Loucy (cell line): ENCODE measurements around the gene AHNAK.
"Not testable (repeated sequence)": the region's sequence is repeated elsewhere in the genome, so short reads cannot be mapped to it uniquely, and the experiment has no call there.

Experiments
- H2AFZ ChIP-seq: fragments of 200-600 bp; sonication (generic); 2 replicates; pipeline ENCODE4 v1.6.0; 2016; ENCODE audit warnings: antibody characterized with exemption, mild to moderate bottlenecking, low read length, moderate library complexity
- H3F3A ChIP-seq: fragments of 200-600 bp; 2 replicates; pipeline ENCODE4 v1.6.0; 2016; ENCODE audit warnings: antibody characterized with exemption, low read depth, mild to moderate bottlenecking
- H3K27me3 ChIP-seq: fragments of 200-600 bp; sonication (generic); 2 replicates; pipeline ENCODE4 v1.6.1; 2014; ENCODE audit warnings: low read length, mild to moderate bottlenecking; ENCODE audit not compliant: insufficient read depth, poor library complexity, severe bottlenecking
- H3K36me3 ChIP-seq: fragments of 200-600 bp; sonication (generic); 2 replicates; pipeline ENCODE4 v1.6.1; 2016; ENCODE audit warnings: low read length; ENCODE audit not compliant: insufficient read depth
- H3K4me1 ChIP-seq: fragments of 200-600 bp; sonication (generic); 2 replicates; pipeline ENCODE4 v1.5.1; 2014; ENCODE audit warnings: low read length, mild to moderate bottlenecking; ENCODE audit not compliant: insufficient read depth, poor library complexity, severe bottlenecking
- H3K4me2 ChIP-seq: fragments of 200-600 bp; sonication (generic); 2 replicates; pipeline ENCODE4 v1.6.0; 2014; ENCODE audit warnings: antibody characterized with exemption, low read length, low read depth, mild to moderate bottlenecking; ENCODE audit not compliant: poor library complexity, severe bottlenecking
- H3K4me3 ChIP-seq: fragments of 200-600 bp; sonication (generic); 2 replicates; pipeline ENCODE4 v1.5.1; 2014; ENCODE audit warnings: low read length, mild to moderate bottlenecking, mixed read lengths; ENCODE audit not compliant: poor library complexity, severe bottlenecking
- H3K79me2 ChIP-seq: fragments of 200-600 bp; sonication (generic); 2 replicates; pipeline ENCODE4 v1.6.1; 2014; ENCODE audit warnings: low read length; ENCODE audit not compliant: insufficient read depth
- H3K9ac ChIP-seq: fragments of 200-600 bp; sonication (generic); 2 replicates; pipeline ENCODE4 v1.6.0; 2014; ENCODE audit warnings: mild to moderate bottlenecking, low read depth, low read length, moderate library complexity; ENCODE audit not compliant: poor library complexity, severe bottlenecking
- H3K9me2 ChIP-seq: fragments of 200-600 bp; sonication (generic); replicated peaks from 2 replicates; pipeline ENCODE4 v1.6.1; 2016; ENCODE audit warnings: low read depth, low read length, mixed read lengths
- H3K9me3 ChIP-seq: fragments of 200-600 bp; sonication (generic); 2 replicates; pipeline ENCODE4 v1.6.1; 2014; ENCODE audit warnings: mild to moderate bottlenecking, antibody characterized with exemption, low read length, low read depth; ENCODE audit not compliant: insufficient read depth
- H4K20me1 ChIP-seq: fragments of 200-600 bp; sonication (generic); 2 replicates; pipeline ENCODE4 v1.6.0; 2014; ENCODE audit warnings: antibody characterized with exemption, low read length, mild to moderate bottlenecking; ENCODE audit not compliant: insufficient read depth, poor library complexity, severe bottlenecking
- CTCF ChIP-seq: fragments of 200-600 bp; sonication (generic); conservative IDR thresholded peaks from 2 replicates; pipeline ENCODE4 v1.5.1; 2014; ENCODE audit warnings: mild to moderate bottlenecking, antibody characterized with exemption, low read length
- EZH2phosphoT487 ChIP-seq: fragments of 200-600 bp; IDR thresholded peaks from 2 replicates; pipeline ENCODE4 v1.6.1; 2018; ENCODE audit warnings: antibody characterized with exemption, mild to moderate bottlenecking, moderate library complexity, borderline replicate concordance

Gene AHNAK

GRCh38 chr11:62387381-62387780 is 159.2 kb downstream of the AHNAK start:
- Histone ChIP-seq H3K9me2 (no peaks in the 10 kb centered on the region), H3K4me3 (no peak overlapping the region), H3K79me2 (no peaks in the 10 kb centered on the region), H3K27me3 (no peaks in the 10 kb centered on the region), H3K4me1 (no peaks in the 10 kb centered on the region), H4K20me1 (no peaks in the 10 kb centered on the region), H3F3A (no peaks in the 10 kb centered on the region), H3K9ac (no peak overlapping the region), H2AFZ (no peak overlapping the region), H3K9me3 (no peaks in the 10 kb centered on the region), H3K4me2 (no peak overlapping the region), H3K36me3 (no peaks in the 10 kb centered on the region)
- no peak for TF ChIP-seq EZH2phosphoT487
- TF ChIP-seq CTCF: no peak

- not testable (repeated sequence) for H3K9ac ChIP-seq
Measured at GRCh38 chr11:62386083-62386482, 160.5 kb downstream of the AHNAK start.

GRCh38 chr11:62383822-62384221 is 162.8 kb downstream of the AHNAK start:
- Histone ChIP-seq H3K36me3 (no peaks in the 10 kb centered on the region), H3K9ac (no peak overlapping the region), H2AFZ (no peak overlapping the region), H3K4me1 (no peaks in the 10 kb centered on the region), H3K79me2 (no peaks in the 10 kb centered on the region), H3F3A (no peaks in the 10 kb centered on the region), H3K9me2 (no peaks in the 10 kb centered on the region), H3K4me3 (no peak overlapping the region), H3K9me3 (no peaks in the 10 kb centered on the region), H4K20me1 (no peaks in the 10 kb centered on the region), H3K4me2 (no peak overlapping the region), H3K27me3 (no peaks in the 10 kb centered on the region)
- TF ChIP-seq CTCF (no peak), EZH2phosphoT487 (no peak)

More at GRCh38 chr11:62386083-62386482, 160.5 kb downstream of the AHNAK start:
- H3K4me3 ChIP-seq, H3K9me2 ChIP-seq, H3F3A ChIP-seq, H3K79me2 ChIP-seq, H3K27me3 ChIP-seq, H2AFZ ChIP-seq, H3K36me3 ChIP-seq, H4K20me1 ChIP-seq, H3K9me3 ChIP-seq, H3K4me1 ChIP-seq, H3K4me2 ChIP-seq: not testable (repeated sequence)
